HepG2 (cell line): ENCODE measurements around the gene NME7. TPM values are rescaled to one million over a fixed set of nuclear protein-coding genes. Genes with fewer than 3 reads are reported as not detected.
A peak's percentile ranks its signal among the peaks of the same experiment; 100 is the strongest.

Source experiments
- BCL6 ChIP-seq: IDR thresholded peaks from 2 replicates; pipeline ENCODE4 v1.6.1; 2016; ENCODE audit warnings: missing genetic modification reagents, missing compliant biosample characterization
- DR1 ChIP-seq: sonication (generic); formaldehyde crosslinking; IDR thresholded peaks from 2 replicates; pipeline ENCODE4 v1.8.0; 2021; ENCODE audit warnings: mild to moderate bottlenecking, missing genetic modification reagents, inconsistent platforms
- EP300 ChIP-seq, 3 experiments: sonication (generic) in 1 of 3; formaldehyde crosslinking in 1 of 3; IDR thresholded peaks; 2 replicates each; pipeline versions ENCODE4 v1.5.1 to v1.6.1; 2011 to 2020; ENCODE audit warnings: low read depth in 2 of 3, low read length in 2 of 3, borderline replicate concordance in 1 of 3, improper control_type of control experiment in 1 of 3, mild to moderate bottlenecking in 1 of 3, missing genetic modification reagents in 1 of 3, moderate library complexity in 1 of 3
- FOXA1 ChIP-seq, 2 experiments: fragments of 450-650 bp in 1 of 2; sonication (generic) in 1 of 2; formaldehyde crosslinking in 1 of 2; IDR thresholded peaks; 2 replicates each; pipeline versions ENCODE4 v1.4.0 to v1.6.1; 2016 to 2020; ENCODE audit warnings: missing genetic modification reagents in 1 of 2
- FOXJ3 ChIP-seq: sonication (generic); formaldehyde crosslinking; IDR thresholded peaks from 2 replicates; pipeline ENCODE4 v1.4.0; 2020; ENCODE audit warnings: missing genetic modification reagents, mild to moderate bottlenecking, borderline replicate concordance
- HDAC6 ChIP-seq: fragments of 200-600 bp; sonication (generic); IDR thresholded peaks from 2 replicates; pipeline ENCODE4 v1.7.0; 2017; ENCODE audit warnings: mild to moderate bottlenecking, antibody characterized with exemption, low read length, low read depth
- HOXA3 ChIP-seq: sonication (generic); formaldehyde crosslinking; IDR thresholded peaks from 2 replicates; pipeline ENCODE4 v1.5.0; 2020; ENCODE audit warnings: missing genetic modification reagents
- ISL2 ChIP-seq: sonication (generic); formaldehyde crosslinking; IDR thresholded peaks from 2 replicates; pipeline ENCODE4 v1.5.0; 2020; ENCODE audit warnings: missing genetic modification reagents
- RCOR2 ChIP-seq: IDR thresholded peaks from 2 replicates; pipeline ENCODE4 v1.6.1; 2016; ENCODE audit warnings: missing biosample characterization, missing genetic modification reagents
- TGIF2 ChIP-seq: IDR thresholded peaks from 2 replicates; pipeline ENCODE4 v1.6.1; 2016; ENCODE audit warnings: control low read depth, missing compliant biosample characterization
- ZFP90 ChIP-seq: sonication (generic); formaldehyde crosslinking; IDR thresholded peaks from 2 replicates; pipeline ENCODE4 v1.8.0; 2022; ENCODE audit warnings: missing genetic modification reagents, mild to moderate bottlenecking, inconsistent platforms, borderline replicate concordance
- ZNF850 ChIP-seq: sonication (generic); formaldehyde crosslinking; conservative IDR thresholded peaks from 2 replicates; pipeline ENCODE4 v1.9.0; 2021; ENCODE audit warnings: mild to moderate bottlenecking, missing genetic modification reagents
- polyA plus RNA-seq, 8 experiments: library from polyadenylated mRNA; depleted of rRNA in 3 of 8; stranded (reverse) in 7 of 8; unstranded in 1 of 8; fragments of >200 nt; fragmentation: Illumina TruSeq in 4 of 8; extraction: Trizol in 4 of 8; gene quantifications; 2 replicates each; pipeline versions ENCODE4 v1.2.1 to v1.2.3, GENCODE V29; 2011 to 2016; ENCODE audit warnings: low read depth in 4 of 8, missing spikeins in 1 of 8, mixed read lengths in 1 of 8; ENCODE audit not compliant: insufficient read depth in 1 of 8
- total RNA-seq, 5 experiments: library from RNA; depleted of rRNA; stranded (reverse); fragments of >200 nt; fragmentation: Illumina TruSeq; extraction: Trizol; gene quantifications; 2 replicates each; pipeline ENCODE4 v1.2.3, GENCODE V29; 2016; ENCODE audit warnings: low read depth in 1 of 5
- TF ChIP-seq, protein P1 (sequence below): IDR thresholded peaks from 2 replicates; pipeline ENCODE4 v1.6.1; 2016; ENCODE audit warnings: low read depth
- TF ChIP-seq, protein P2 (sequence below): sonication (generic); formaldehyde crosslinking; IDR thresholded peaks from 2 replicates; pipeline ENCODE4 v1.5.1; 2020; ENCODE audit warnings: mild to moderate bottlenecking, missing genetic modification reagents, borderline replicate concordance
- TF ChIP-seq, protein P3 (sequence below): sonication (generic); formaldehyde crosslinking; IDR thresholded peaks from 2 replicates; pipeline ENCODE4 v1.8.1; 2022; ENCODE audit warnings: mild to moderate bottlenecking, missing genetic modification reagents
- TF ChIP-seq, protein P4 (sequence below): sonication (generic); formaldehyde crosslinking; IDR thresholded peaks from 2 replicates; pipeline ENCODE4 v1.4.0; 2020; ENCODE audit warnings: missing genetic modification reagents

The NME7 gene
- total and polyA plus RNA-seq, 2 of the 13 experiments (the other 11 are each of a cell fraction or from before 2014, with no cell fraction given), result 9.4 to 22.5 TPM

DNA sequence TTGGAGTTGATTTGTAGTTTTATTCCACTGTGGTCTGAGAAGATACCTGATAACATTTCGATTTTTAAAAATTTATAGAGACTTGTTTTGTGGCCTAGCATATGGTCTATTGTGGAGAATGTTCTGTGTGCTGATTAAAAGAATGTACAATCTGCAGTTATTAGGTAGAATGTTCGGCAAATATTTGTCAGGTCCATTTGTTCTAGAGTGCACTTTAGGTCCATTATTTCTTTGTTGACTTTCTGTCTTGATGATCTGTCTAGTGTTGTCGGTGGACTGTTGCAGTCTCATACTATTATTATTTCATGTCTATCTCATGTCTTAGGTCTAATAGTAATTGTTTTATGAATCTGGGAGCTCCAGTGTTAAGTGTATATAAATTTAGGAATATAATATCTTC lies 116.8 kb downstream of the NME7 start (continued):
- TF ChIP-seq TGIF2 (CRISPR knock-in tag) (no peak), HDAC6 (no peak), BCL6 (CRISPR knock-in tag) (peak; percentile 78), ISL2 (CRISPR knock-in tag) (peak; percentile 72), HOXA3 (CRISPR knock-in tag) (no peak), RCOR2 (no peak; the same call in 1 of the 2 replicates), ZFP90 (CRISPR knock-in tag) (no peak), FOXJ3 (CRISPR knock-in tag) (peak; percentile 32; the same call in 1 of the 2 replicates), ZNF850 (CRISPR knock-in tag) (no peak), EP300 (IDR thresholded peaks at IDR 0.05; ENCODE audit: low read depth in 2 of 2, low read length in 2 of 2) (peak in 1 of 2 experiments; percentile 60; a peak in 2 of 4 replicates), EP300 (CRISPR knock-in tag; IDR thresholded peaks at IDR 0.05; ENCODE audit: borderline replicate concordance) (no peak), FOXA1 (IDR thresholded peaks at IDR 0.05) (peak; percentile 78), FOXA1 (CRISPR knock-in tag; IDR thresholded peaks at IDR 0.05) (peak; percentile 84), DR1 (no peak)
- TF ChIP-seq, protein P1, sequence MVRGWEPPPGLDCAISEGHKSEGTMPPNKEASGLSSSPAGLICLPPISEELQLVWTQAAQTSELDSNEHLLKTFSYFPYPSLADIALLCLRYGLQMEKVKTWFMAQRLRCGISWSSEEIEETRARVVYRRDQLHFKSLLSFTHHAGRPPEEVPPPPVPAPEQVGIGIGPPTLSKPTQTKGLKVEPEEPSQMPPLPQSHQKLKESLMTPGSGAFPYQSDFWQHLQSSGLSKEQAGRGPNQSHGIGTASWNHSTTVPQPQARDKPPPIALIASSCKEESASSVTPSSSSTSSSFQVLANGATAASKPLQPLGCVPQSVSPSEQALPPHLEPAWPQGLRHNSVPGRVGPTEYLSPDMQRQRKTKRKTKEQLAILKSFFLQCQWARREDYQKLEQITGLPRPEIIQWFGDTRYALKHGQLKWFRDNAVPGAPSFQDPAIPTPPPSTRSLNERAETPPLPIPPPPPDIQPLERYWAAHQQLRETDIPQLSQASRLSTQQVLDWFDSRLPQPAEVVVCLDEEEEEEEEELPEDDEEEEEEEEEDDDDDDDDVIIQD (CRISPR knock-in tag), result peak; percentile 86; the same call in 1 of the 2 replicates
- TF ChIP-seq, protein P2, sequence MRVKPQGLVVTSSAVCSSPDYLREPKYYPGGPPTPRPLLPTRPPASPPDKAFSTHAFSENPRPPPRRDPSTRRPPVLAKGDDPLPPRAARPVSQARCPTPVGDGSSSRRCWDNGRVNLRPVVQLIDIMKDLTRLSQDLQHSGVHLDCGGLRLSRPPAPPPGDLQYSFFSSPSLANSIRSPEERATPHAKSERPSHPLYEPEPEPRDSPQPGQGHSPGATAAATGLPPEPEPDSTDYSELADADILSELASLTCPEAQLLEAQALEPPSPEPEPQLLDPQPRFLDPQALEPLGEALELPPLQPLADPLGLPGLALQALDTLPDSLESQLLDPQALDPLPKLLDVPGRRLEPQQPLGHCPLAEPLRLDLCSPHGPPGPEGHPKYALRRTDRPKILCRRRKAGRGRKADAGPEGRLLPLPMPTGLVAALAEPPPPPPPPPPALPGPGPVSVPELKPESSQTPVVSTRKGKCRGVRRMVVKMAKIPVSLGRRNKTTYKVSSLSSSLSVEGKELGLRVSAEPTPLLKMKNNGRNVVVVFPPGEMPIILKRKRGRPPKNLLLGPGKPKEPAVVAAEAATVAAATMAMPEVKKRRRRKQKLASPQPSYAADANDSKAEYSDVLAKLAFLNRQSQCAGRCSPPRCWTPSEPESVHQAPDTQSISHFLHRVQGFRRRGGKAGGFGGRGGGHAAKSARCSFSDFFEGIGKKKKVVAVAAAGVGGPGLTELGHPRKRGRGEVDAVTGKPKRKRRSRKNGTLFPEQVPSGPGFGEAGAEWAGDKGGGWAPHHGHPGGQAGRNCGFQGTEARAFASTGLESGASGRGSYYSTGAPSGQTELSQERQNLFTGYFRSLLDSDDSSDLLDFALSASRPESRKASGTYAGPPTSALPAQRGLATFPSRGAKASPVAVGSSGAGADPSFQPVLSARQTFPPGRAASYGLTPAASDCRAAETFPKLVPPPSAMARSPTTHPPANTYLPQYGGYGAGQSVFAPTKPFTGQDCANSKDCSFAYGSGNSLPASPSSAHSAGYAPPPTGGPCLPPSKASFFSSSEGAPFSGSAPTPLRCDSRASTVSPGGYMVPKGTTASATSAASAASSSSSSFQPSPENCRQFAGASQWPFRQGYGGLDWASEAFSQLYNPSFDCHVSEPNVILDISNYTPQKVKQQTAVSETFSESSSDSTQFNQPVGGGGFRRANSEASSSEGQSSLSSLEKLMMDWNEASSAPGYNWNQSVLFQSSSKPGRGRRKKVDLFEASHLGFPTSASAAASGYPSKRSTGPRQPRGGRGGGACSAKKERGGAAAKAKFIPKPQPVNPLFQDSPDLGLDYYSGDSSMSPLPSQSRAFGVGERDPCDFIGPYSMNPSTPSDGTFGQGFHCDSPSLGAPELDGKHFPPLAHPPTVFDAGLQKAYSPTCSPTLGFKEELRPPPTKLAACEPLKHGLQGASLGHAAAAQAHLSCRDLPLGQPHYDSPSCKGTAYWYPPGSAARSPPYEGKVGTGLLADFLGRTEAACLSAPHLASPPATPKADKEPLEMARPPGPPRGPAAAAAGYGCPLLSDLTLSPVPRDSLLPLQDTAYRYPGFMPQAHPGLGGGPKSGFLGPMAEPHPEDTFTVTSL (CRISPR knock-in tag), result peak; percentile 70; the same call in 1 of the 2 replicates
- TF ChIP-seq, protein P3, sequence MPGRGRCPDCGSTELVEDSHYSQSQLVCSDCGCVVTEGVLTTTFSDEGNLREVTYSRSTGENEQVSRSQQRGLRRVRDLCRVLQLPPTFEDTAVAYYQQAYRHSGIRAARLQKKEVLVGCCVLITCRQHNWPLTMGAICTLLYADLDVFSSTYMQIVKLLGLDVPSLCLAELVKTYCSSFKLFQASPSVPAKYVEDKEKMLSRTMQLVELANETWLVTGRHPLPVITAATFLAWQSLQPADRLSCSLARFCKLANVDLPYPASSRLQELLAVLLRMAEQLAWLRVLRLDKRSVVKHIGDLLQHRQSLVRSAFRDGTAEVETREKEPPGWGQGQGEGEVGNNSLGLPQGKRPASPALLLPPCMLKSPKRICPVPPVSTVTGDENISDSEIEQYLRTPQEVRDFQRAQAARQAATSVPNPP (CRISPR knock-in tag), result no peak
- TF ChIP-seq, protein P4, sequence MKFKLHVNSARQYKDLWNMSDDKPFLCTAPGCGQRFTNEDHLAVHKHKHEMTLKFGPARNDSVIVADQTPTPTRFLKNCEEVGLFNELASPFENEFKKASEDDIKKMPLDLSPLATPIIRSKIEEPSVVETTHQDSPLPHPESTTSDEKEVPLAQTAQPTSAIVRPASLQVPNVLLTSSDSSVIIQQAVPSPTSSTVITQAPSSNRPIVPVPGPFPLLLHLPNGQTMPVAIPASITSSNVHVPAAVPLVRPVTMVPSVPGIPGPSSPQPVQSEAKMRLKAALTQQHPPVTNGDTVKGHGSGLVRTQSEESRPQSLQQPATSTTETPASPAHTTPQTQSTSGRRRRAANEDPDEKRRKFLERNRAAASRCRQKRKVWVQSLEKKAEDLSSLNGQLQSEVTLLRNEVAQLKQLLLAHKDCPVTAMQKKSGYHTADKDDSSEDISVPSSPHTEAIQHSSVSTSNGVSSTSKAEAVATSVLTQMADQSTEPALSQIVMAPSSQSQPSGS (CRISPR knock-in tag), result no peak
